Measurements from ENCODE around the gene MCF2L. TPM values are rescaled to one million over a fixed set of nuclear protein-coding genes. Genes with fewer than 3 reads are reported as not detected.
A peak's percentile ranks its signal among the peaks of the same experiment; 100 is the strongest.
"Not testable (repeated sequence)": the region's sequence is repeated elsewhere in the genome, so short reads cannot be mapped to it uniquely, and the experiment has no call there.

Gene MCF2L
- total RNA-seq, 1 donor from 2014 or later: 146 TPM

GRCh38 chr13:113049981-113050380 lies 81.0 kb downstream of the MCF2L start:
- no peak for DNase-seq

DNA sequence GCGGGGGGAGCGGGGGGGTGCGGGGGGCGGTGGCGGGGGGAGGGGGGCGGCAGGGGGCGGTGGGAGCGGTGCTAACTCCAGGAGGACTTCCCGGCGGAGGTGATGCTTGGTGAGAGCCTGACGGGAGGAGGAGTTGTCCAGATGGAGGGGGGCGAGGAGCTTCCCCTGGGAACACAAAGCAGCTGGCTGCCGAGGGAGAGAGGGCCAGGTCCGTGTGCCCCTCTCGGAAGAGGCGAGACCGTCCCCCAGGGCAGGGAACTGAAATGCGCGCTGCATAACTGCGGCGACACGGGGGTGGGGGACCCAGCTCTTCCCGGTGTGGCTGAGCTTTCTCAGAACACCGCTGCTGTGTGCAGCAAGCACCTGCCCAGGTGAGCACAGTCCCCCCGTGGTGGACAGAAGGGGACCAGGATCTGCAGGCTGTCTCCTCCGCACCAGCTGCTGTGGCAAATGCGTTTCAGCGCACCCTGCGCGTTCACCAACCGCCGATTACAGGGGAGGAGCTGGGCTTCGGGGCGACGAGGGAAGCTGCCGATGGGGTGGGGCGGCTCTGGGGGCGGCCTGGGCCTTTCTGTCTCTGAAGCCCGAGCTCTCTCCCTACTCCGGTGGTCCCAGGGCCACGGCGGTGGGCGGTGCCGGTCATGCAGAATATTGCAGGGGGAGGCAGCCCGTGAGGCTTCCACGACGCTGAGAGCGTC lies 81.9 kb downstream of the MCF2L start:
- no peak for DNase-seq

DNA sequence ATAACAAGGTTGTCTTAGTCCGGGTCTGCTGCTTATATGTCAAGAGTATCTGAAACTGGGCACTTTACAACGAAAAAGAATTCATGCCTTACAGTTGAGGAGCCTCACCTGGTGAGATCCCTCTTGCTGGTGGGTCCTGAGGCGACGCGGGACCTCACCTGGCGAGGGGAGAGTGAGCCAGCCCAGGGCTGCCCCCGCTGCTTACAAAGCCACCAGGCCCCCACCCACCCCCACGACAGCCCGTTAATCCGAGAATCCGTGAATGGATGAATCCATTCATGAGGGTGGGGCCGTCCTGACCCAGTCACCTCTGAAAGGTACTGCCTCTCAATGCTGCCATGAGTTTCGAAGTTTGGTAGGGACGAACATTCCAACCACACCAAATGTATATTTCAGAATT lies 82.6 kb downstream of the MCF2L start:
- DNase-seq: no peak

DNA sequence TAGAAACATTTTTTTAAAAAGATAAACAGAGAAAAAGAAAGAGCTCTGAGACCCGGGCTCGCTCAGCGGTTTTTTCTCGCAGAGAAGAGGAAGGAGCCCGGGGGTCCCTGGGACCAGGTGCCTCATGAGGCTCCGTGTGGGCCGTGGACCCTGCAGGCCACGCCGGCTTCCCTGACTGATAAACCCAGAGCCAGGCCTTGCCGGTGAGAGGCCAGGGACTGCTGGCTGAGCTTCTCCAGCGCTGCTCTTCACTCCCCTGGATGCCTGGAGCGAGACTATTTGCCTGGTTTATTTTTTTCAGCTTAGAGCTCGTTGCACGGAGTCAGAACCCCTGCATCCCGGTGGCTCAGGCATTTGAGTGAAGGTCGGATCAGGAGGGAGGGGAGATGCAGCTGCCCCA lies 83.2 kb downstream of the MCF2L start:
- DNase-seq: no peak

- no peak for DNase-seq
Observed at GRCh38 chr13:113052971-113053370, 84.0 kb downstream of the MCF2L start.

DNA sequence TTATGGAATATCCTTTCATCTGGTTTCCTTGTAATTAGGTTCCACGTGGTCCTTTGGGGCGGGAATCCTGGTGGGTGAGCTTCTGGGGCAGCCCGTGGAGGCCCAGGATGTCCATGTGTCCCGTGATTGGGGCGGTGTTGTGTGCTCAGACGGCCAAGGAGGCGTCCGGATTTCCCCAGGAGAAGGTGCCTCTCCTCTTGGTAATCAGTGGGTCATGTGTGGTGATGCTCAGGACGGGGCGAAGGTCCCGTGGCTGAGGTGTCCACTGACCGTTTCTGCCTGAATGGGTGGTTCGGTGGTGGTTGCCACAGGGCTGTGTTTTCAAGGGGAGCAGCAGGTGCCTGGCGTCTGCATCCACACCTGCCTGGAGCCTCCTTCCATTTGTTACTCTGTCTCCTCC lies 84.4 kb downstream of the MCF2L start:
- DNase-seq: no peak

- DNase-seq: no peak
Observed at GRCh38 chr13:113053801-113054604, 85.0 kb downstream of the MCF2L start.

GRCh38 chr13:113057084-113057483 lies 88.1 kb downstream of the MCF2L start:
- DNase-seq: no peak

DNA sequence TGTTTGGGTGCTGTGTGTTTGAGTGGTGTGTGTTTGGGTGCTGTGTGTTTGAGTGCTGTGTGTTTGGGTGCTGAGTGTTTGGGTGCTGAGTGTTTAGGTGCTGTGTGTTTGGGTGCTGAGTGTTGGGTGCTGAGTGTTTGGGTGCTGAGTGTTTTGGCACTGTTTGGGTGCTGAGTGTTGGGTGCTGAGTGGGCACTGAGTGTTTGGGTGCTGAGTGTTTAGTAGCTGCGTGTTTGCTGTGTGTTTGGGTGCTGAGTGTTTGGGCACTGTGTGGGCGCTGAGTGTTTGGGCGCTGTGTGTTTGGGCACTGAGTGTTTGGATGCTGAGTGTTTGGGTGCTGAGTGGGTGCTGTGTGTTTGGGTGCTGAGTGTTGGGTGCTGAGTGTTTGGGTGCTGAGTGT lies 88.5 kb downstream of the MCF2L start:
- not testable (repeated sequence) for DNase-seq

- no peak for DNase-seq
Observed at GRCh38 chr13:113058129-113058987, 89.3 kb downstream of the MCF2L start.

DNA sequence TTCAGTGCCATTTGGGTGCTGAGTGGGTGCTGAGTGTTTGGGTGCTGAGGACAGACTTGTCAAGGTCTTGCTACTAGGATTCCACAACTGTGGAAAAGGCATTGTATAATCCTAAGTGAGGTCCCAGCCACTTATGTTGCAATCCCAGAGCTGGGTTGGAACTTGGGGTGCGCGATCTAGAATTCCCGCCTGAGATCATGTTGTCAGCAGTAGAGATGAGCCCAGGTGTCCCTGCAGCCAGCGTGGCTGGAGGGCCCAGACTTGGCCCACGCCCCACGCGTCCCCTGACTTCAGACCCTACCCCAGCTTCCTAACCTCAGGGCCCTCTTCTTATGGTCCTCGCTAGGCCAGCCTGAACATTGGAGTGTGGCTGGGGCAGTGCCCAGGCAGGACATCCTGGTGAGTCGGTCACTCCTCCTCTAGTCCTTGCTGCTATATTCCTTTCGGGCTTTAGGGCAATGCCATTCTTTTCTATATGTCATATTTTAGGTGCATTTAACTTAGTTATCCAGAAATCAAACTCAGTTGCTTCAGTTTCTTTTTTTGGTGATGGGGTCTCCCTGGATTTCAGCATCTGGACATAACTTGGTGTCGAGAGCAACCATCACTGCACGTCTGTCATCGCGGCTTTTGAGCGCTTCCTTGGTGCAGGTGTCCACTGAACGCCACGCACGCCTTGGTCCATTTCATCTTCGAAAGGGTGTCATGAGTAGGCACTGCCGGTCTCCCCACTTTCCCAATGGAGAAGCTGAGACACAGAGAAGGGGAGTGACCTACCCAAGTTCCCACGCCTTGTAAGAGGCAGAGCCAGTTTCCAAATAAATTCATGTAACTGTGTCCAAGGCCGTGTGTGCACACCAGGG lies 90.2 kb downstream of the MCF2L start:
- no peak for DNase-seq

- no peak for DNase-seq
Observed at GRCh38 chr13:113059891-113060290, 90.9 kb downstream of the MCF2L start.

DNA sequence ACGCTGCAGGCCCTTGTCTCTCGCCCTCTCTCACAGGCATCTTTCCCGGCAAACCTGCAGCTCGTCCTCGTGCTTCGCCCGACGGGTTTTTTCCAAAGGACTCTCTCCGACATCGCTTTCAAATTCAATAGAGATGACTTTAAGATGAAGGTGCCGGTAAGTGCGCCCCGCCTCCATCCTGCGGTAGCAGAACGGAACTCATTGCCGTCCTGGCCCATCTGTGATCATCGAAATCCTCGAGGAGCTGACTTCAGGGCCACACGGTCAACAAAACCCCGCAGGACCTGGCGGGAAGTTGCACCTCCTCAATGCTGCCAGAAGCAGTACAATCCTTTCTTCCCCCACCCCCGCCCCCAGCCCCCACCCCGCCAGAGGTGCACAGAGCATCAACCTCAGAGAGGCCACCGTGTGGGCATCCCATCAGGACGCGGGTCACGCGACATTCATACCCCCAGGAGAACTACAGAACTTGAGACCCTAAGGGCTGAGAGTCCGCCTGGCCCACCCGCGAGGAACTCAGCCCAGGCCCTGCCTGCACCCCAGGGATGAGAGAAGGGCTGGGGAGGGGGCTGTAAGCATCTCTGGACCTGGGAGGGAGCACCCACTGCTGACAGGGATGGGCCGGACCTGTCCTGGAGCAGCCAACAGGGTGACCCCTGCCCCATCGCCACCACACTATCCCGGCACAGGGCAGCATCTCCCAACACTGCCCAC lies 91.7 kb downstream of the MCF2L start:
- no peak for DNase-seq

GRCh38 chr13:113061271-113061625 lies 92.2 kb downstream of the MCF2L start:
- no peak for DNase-seq

- DNase-seq: peak; percentile 40
Observed at GRCh38 chr13:113061796-113062425, 92.9 kb downstream of the MCF2L start.

DNA sequence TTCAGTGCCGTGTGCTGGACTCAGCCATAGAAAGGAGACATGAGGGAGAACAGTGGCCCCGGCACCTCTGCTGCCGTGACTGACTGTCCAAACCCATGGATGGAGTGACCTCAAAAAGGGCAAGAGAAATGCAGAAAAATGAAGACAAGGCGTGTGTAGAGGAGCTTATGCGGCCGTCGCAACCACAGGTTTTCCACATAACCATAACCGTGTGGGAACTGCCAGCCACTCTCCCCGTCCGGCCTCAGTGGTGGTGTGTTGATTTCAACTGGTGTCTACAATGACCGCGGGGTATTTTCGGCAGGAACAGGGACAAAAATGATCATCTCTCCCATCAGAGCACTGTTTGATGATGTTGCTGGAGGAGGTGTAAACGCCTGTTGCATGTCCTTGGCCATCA lies 93.7 kb downstream of the MCF2L start:
- no peak for DNase-seq

- no peak for DNase-seq
Observed at GRCh38 chr13:113063091-113063491, 94.1 kb downstream of the MCF2L start.

GRCh38 chr13:113064000-113064533 lies 95.1 kb downstream of the MCF2L start:
- DNase-seq: no peak

GRCh38 chr13:113064534-113065405 lies 95.8 kb downstream of the MCF2L start:
- DNase-seq: no peak

Data from occipital lobe (tissue), 2 donors.